Mucosa of descending colon (tissue), 3 donors: ENCODE measurements around the gene MRPL37. TPM values are rescaled to one million over a fixed set of nuclear protein-coding genes. Genes with fewer than 3 reads are reported as not detected.

Experiments used
- ATAC-seq: fragments of 200-7000 bp; cut with Tn5 transposase; one replicate; pipeline ENCODE4 v1.9.1; 2020; ENCODE audit warnings: mild to moderate bottlenecking, moderate library complexity
- DNase-seq, 3 donors: peaks; one replicate each; pipeline ENCODE4 v3.0.0-alpha.2; 2020
- H3K36me3 ChIP-seq: fragments of 200-600 bp; one replicate; pipeline ENCODE4 v1.8.0; 2021; ENCODE audit warnings: low read depth, mild to moderate bottlenecking
- H3K4me1 ChIP-seq: fragments of 200-600 bp; one replicate; pipeline ENCODE4 v1.8.0; 2021; ENCODE audit warnings: low read depth, mild to moderate bottlenecking
- H3K4me3 ChIP-seq: fragments of 200-600 bp; one replicate; pipeline ENCODE4 v1.8.0; 2021; ENCODE audit warnings: mild to moderate bottlenecking
- H3K9me3 ChIP-seq: fragments of 200-600 bp; one replicate; pipeline ENCODE4 v1.8.0; 2021; ENCODE audit warnings: mild to moderate bottlenecking
- CTCF ChIP-seq: fragments of 200-600 bp; IDR thresholded peaks from one replicate; pipeline ENCODE4 v1.8.0; 2022; ENCODE audit warnings: antibody characterized with exemption, mild to moderate bottlenecking
- intact Hi-C, 2 donors: fragments of 100-400 bp; cut with DNase I in 1 of 2; cut with micrococcal nuclease in 1 of 2; formaldehyde crosslinking; loops; one replicate each; pipeline versions ENCODE4 v1.11.0 to v1.11.1; 2022; cut with DNase I, micrococcal nuclease
- total RNA-seq, 3 donors: library from RNA; stranded (reverse); fragmentation: NEBNext Ultra II Directional in 2 of 3; extraction: Animal tissue kit (Norgen Biotek cat#: 25700) in 2 of 3; gene quantifications; one replicate each; pipeline versions ENCODE4 v1.2.1 to v1.2.4, GENCODE V29; 2021 to 2023
- donor health status: DM: no; HTN: no; CAD: no; lungs with moderate emphysema.
- donor health status: DM: no; HTN: no; CAD: no.
- donor health status: DM: no; HTN: yes; CAD: no.

Gene MRPL37
- total RNA-seq, 3 donors from 2014 or later, result 46.5 to 84.7 (median 58.8) TPM

GRCh38 chr1:54156986-54157385 lies 43.0 kb upstream of the MRPL37 start:
- H3K36me3 ChIP-seq, result no peaks in the 10 kb centered on the region
- no peak for ATAC-seq
- no peak overlapping the region for H3K4me3 ChIP-seq
- intact Hi-C loops, result no loop called here
- H3K4me1 ChIP-seq, result peaks cover 8% of the 10 kb centered on the region
- no peaks in the 10 kb centered on the region for H3K9me3 ChIP-seq
- no peak for DNase-seq
- no peak for TF ChIP-seq CTCF

DNA sequence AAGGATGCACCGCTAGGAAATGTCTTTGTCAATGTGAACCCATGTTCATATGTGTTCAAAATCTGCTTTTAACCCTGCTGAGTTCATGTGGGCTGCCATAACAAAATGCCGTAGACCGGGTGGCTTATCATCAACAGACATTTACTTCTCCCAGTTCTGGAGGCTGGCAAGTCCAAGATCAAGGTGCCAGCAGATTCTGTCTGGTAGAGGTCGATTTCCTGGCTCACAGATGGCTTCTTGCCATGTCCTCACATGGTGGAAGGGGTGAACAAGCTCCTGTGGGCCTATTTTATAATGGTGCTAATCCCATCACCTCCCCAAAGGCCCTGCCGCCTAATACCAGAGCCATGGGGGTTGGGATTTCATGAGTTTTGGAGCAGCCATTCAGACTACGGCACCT lies 42.6 kb upstream of the MRPL37 start:
- DNase-seq (no peak), ATAC-seq (no peak)
- no peak overlapping the region for H3K4me3 ChIP-seq
- H3K4me1 ChIP-seq, result peaks cover 8% of the 10 kb centered on the region
- H3K36me3 ChIP-seq, result no peaks in the 10 kb centered on the region
- intact Hi-C loops, result no loop called here
- no peaks in the 10 kb centered on the region for H3K9me3 ChIP-seq
- TF ChIP-seq CTCF, result no peak

GRCh38 chr1:54158071-54158470 lies 41.9 kb upstream of the MRPL37 start:
- H3K36me3 ChIP-seq, result no peaks in the 10 kb centered on the region
- ATAC-seq, result peak; percentile 63
- no peaks in the 10 kb centered on the region for H3K9me3 ChIP-seq
- peaks cover 8% of the 10 kb centered on the region for H3K4me1 ChIP-seq
- no peak for TF ChIP-seq CTCF
- intact Hi-C loops, result no loop called here
- no peak overlapping the region for H3K4me3 ChIP-seq
- peak in 2 of 3 donors; percentile 44 to 59 for DNase-seq

DNA sequence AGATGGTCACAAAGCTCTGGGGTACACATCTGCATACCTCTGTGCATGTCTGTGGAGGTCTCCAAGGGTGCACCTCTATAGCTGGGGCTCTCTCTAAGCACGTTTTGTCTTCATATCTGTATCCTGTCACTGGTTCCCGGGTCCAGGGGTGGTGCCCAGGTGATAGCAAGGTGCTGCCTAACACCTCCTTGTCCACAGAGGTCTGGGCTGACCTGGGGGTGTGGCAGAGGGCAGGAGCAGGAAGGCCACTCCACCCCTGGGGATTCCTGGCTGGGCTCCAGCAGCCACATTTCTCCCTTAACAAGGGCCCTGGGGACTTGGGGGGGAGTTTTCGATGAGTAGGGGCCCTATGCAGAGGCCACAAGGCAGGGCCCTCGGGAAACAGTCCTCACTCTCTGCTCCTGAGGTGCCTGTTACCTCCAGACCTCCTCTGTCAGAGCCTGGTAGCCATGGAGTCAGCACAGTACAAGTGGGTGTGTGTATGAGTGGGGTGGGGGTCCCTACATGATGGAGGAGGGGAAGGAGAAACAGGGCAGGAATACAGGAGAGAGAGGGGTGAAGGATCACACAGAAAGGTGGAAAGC lies 40.1 kb upstream of the MRPL37 start:
- Histone ChIP-seq H3K9me3 (no peaks in the 10 kb centered on the region), H3K4me3 (no peak overlapping the region), H3K4me1 (peaks cover 10% of the 10 kb centered on the region), H3K36me3 (no peaks in the 10 kb centered on the region)
- TF ChIP-seq CTCF, result no peak
- DNase-seq (no peak), ATAC-seq (peak; percentile 8)
- intact Hi-C loops, result no loop called here

DNA sequence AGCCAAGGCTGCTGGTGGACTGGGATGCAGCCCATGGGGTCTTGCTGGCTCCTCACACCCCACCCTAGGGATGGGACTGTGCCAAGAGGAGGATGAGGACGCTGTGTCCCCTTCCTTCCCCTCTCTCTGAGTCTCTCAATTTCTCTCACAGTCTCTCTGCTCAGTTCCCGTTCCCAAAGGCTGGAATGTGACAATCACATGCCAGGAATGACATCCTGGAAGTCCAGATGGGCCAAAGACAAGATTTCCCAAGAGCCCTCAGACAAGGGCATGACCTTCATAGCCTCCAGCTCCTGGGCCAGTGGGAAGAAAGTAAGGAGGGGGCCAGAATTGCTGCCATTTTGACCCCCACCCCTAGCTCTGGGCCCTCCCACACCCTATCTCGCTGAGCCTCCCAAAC lies 39.6 kb upstream of the MRPL37 start:
- H3K4me3 ChIP-seq, result no peak overlapping the region
- no peak for DNase-seq
- no peaks in the 10 kb centered on the region for H3K9me3 ChIP-seq
- intact Hi-C loops, result no loop called here
- H3K4me1 ChIP-seq, result peaks cover 10% of the 10 kb centered on the region
- TF ChIP-seq CTCF, result no peak
- ATAC-seq, result no peak
- H3K36me3 ChIP-seq, result no peaks in the 10 kb centered on the region
